Astrocyte of the spinal cord (primary cell): ENCODE data around the gene SAMM50.

Experiments used
- DNase-seq: peaks from one replicate; pipeline ENCODE4 v3.0.0; 2011; ENCODE audit warnings: low read depth, low spot score
- H3K4me3 ChIP-seq: 2 replicates; pipeline ENCODE4 v1.5.1; 2011; ENCODE audit warnings: low read depth, mild to moderate bottlenecking, low read length, moderate library complexity
- CTCF ChIP-seq: IDR thresholded peaks from 2 replicates; pipeline ENCODE4 v1.5.1; 2012; ENCODE audit warnings: low read depth, mild to moderate bottlenecking, low read length, inconsistent platforms
- in situ Hi-C: cut with HindIII; loops from 2 replicates; pipeline ENCODE4 v1.10.0; 2017; ENCODE audit warnings: low sequenced_read_pairs

Gene SAMM50

GRCh38 chr22:43944670-43945430, 10.4 kb upstream of the SAMM50 start:
- no peak for TF ChIP-seq CTCF
- DNase-seq, result no peak
- no peak overlapping the region for H3K4me3 ChIP-seq
- in situ Hi-C loops, result no loop called here

GRCh38 chr22:43945632-43946383, 9.4 kb upstream of the SAMM50 start:
- peak; percentile 81 for TF ChIP-seq CTCF
- H3K4me3 ChIP-seq, result no peak overlapping the region
- in situ Hi-C loops, result no loop called here
- peak; percentile 44 for DNase-seq

GRCh38 chr22:43946384-43946667, 8.9 kb upstream of the SAMM50 start:
- in situ Hi-C loops, result no loop called here
- DNase-seq, result no peak
- no peak for TF ChIP-seq CTCF
- H3K4me3 ChIP-seq, result no peak overlapping the region

GRCh38 chr22:43948836-43949406, 6.3 kb upstream of the SAMM50 start:
- DNase-seq, result no peak
- no peak overlapping the region for H3K4me3 ChIP-seq
- TF ChIP-seq CTCF, result no peak
- in situ Hi-C loops, result no loop called here

- no peak for DNase-seq
- TF ChIP-seq CTCF, result no peak
- in situ Hi-C loops, result no loop called here
- no peak overlapping the region for H3K4me3 ChIP-seq
Measured at GRCh38 chr22:43951391-43951790, 3.9 kb upstream of the SAMM50 start.

- no peak overlapping the region for H3K4me3 ChIP-seq
- in situ Hi-C loops, result no loop called here
- DNase-seq, result no peak
- no peak for TF ChIP-seq CTCF
Measured at GRCh38 chr22:43951966-43952365, 3.3 kb upstream of the SAMM50 start.
